KOPT-K1 (cell line): ENCODE data around the gene RAD9A.

Source experiments
- H3K27ac ChIP-seq: fragments of 200-600 bp; sonication (generic); 2 replicates; pipeline ENCODE4 v1.5.1; 2016; ENCODE audit warnings: antibody characterized with exemption, mild to moderate bottlenecking, low read depth, low read length; ENCODE audit not compliant: poor library complexity, severe bottlenecking
- H3K36me3 ChIP-seq: fragments of 200-600 bp; sonication (generic); 2 replicates; pipeline ENCODE4 v1.5.1; 2017; ENCODE audit warnings: antibody characterized with exemption, mild to moderate bottlenecking, low read length, moderate library complexity; ENCODE audit not compliant: insufficient read depth
- H3K9me3 ChIP-seq: fragments of 200-600 bp; sonication (generic); 2 replicates; pipeline ENCODE4 v1.5.1; 2017; ENCODE audit warnings: antibody characterized with exemption, low read length, mild to moderate bottlenecking; ENCODE audit not compliant: insufficient read depth, poor library complexity, severe bottlenecking

Gene RAD9A

DNA sequence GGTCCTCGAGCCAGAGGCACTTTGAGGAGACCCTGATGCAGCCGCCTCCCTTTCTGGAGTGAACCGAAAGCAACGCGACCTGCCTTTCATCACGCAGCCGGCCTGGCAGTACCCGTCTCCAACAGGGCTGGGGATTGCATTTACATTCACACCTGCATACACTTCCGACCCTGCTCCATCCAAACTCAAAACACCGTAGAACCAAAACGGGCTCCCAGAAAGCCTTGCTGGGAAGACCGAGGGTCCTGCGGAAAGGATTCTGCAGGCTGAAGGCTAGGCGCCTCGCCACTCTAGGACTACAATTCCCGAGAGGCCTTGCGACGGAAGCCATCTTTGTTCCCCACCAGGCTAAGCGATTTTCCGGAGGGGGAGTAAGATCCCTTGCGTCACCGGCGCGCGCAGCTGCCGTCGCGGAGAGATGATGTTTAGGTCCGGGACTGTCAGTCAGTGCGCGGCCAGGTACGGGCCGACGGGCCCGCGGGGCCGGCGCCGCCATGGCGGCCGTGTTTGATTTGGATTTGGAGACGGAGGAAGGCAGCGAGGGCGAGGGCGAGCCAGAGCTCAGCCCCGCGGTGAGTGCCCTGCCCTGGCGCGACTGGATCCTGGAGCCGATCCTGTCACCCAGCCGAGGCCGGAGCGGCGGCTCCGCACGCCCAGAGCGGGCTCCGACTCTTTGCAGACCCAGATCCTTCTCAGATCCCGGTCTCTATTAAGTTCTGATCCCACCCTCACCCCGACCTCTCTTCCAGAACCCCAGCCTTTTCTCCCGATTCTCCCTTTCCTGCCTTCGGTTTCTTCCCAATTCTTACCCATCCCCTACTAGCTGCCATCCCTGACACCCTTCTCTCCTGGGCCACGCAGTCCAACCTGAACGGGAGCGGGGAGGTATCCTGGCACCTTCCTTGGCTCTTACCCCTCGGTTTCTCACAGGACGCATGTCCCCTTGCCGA, 36.5 kb downstream of the RAD9A start, which contains the start of gene RPS6KB2:
Gene RPS6KB2, plus strand, starts transcription at position 443 of the 950 bp plus-strand sequence. Its CDS starts 52 bp downstream, at position 495.
- Histone ChIP-seq H3K27ac (peak within 1 kb of the TSS; percentile 83), H3K36me3 (peaks cover 38% of the 10 kb centered on the region), H3K9me3 (no peaks in the 10 kb centered on the region)

- Histone ChIP-seq H3K36me3 (peaks cover 46% of the 10 kb centered on the region), H3K9me3 (no peaks in the 10 kb centered on the region), H3K27ac (peak overlapping the region; percentile 83)
Observed at GRCh38 chr11:67429038-67429668, 37.4 kb downstream of the RAD9A start.

- Histone ChIP-seq H3K36me3 (peaks cover 52% of the 10 kb centered on the region), H3K9me3 (no peaks in the 10 kb centered on the region), H3K27ac (no peak overlapping the region)
Observed at GRCh38 chr11:67429722-67430121, 37.9 kb downstream of the RAD9A start.

DNA sequence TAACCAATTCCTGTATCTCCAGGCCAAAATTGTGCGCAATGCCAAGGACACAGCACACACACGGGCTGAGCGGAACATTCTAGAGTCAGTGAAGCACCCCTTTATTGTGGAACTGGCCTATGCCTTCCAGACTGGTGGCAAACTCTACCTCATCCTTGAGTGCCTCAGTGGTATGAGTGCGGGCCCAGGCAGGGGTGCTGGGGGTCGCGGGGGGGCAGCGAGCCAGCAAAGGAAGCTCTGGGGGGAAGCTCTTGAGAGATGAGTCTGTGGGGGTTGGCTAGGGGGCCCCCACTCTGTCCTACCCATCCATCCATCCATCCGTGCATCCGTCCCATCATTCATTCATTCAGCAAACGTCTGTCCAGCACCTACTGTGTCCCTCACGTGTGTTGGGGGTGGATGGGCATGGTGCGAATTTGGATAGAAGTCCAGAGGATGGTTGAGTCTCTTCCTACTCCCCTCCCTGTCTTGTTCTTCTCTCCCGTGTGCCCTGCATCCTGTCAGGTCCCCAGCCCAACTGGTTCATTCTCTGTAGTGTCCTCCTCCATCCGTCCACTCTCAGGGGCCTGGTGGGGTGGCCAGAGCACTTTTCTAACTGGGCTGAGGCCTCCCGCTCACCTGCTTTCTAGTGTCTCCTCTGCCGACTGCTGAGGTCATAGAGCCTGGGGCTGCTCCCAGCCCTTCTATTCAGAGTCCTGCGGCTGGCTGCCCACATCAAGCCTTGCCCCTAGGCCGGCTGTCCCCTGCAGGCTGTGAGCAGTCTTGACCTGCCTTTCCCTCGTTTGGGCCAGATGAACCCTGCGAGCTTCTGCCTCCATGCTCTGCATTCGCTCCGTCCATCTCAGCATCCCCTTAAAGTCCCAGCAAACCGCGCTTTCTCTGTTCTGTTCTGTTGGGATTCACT, 39.8 kb downstream of the RAD9A start:
- Histone ChIP-seq H3K27ac (no peak overlapping the region), H3K36me3 (peaks cover 69% of the 10 kb centered on the region), H3K9me3 (no peaks in the 10 kb centered on the region)

- peak overlapping the region; percentile 11 for H3K27ac ChIP-seq
- H3K9me3 ChIP-seq = no peaks in the 10 kb centered on the region
- H3K36me3 ChIP-seq = peaks cover 69% of the 10 kb centered on the region
Observed at GRCh38 chr11:67432655-67433349, 41.0 kb downstream of the RAD9A start.

GRCh38 chr11:67433536-67434394, 42.0 kb downstream of the RAD9A start:
- Histone ChIP-seq H3K9me3 (no peaks in the 10 kb centered on the region), H3K36me3 (peaks cover 69% of the 10 kb centered on the region), H3K27ac (peak overlapping the region; percentile 11)

- Histone ChIP-seq H3K36me3 (peaks cover 67% of the 10 kb centered on the region), H3K9me3 (no peaks in the 10 kb centered on the region), H3K27ac (no peak overlapping the region)
Observed at GRCh38 chr11:67434395-67434881, 42.7 kb downstream of the RAD9A start.

DNA sequence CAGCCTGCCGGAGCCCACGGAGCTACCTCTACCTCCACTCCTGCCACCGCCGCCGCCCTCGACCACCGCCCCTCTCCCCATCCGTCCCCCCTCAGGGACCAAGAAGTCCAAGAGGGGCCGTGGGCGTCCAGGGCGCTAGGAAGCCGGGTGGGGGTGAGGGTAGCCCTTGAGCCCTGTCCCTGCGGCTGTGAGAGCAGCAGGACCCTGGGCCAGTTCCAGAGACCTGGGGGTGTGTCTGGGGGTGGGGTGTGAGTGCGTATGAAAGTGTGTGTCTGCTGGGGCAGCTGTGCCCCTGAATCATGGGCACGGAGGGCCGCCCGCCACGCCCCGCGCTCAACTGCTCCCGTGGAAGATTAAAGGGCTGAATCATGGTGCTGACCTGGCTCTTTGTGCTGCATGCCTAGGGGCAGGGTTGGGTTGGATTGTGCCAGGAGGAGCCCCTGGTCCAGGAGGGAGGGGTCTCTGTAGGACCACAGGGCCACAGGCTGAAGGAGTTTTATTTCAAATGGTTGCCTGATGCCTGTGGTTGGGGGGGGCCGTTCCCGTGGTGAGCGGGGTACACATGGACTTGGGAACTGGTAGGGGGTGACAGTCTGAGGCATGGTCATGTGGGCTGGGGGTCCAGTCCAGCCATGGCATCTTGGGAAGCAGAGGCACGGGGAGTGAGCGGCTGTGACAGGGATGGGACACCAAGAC, 43.4 kb downstream of the RAD9A start:
- H3K27ac ChIP-seq = peak overlapping the region; percentile 100
- peaks cover 60% of the 10 kb centered on the region for H3K36me3 ChIP-seq
- no peaks in the 10 kb centered on the region for H3K9me3 ChIP-seq

- Histone ChIP-seq H3K36me3 (peaks cover 54% of the 10 kb centered on the region), H3K27ac (peak overlapping the region; percentile 100), H3K9me3 (no peaks in the 10 kb centered on the region)
Observed at GRCh38 chr11:67435727-67436458, 44.1 kb downstream of the RAD9A start.

GRCh38 chr11:67436459-67437081, 44.8 kb downstream of the RAD9A start:
- Histone ChIP-seq H3K36me3 (peaks cover 49% of the 10 kb centered on the region), H3K27ac (peak overlapping the region; percentile 100), H3K9me3 (no peaks in the 10 kb centered on the region)

DNA sequence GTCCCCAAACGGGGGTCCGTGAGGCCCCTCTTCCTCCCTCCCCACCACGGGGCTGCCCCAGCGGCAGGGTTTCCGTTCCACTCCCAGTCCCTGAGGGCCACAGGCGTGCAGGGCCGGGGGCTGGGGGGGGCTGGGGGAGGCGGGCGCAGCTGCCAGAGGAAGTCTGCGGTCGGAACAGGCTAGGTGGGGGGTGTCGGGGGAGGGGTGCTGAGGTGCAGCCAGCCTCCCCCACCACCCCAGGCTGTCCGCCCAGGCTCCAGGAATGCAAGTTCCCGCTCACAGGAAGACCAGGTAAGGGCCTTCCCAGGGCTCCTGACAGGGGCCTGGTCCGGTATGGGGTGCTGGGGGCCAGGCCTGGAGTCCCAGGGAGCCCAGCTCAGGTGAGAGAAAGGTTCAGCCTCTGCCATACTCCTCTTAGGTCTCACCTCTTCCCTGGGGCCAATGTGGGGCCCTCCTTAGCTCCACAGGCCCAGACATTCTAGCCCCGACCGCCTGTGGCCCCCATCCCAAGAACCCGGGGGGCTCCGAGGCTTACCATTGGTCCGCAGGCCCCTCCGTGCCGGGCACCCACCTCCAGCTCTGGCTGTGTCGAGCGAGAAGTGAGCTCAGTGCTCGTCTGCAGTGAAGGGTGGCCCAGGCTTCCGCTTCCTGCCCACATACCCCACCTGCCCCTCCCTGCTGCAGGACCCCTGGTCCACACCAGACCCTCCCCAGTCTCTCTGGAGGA, 45.5 kb downstream of the RAD9A start, which contains the start of gene PTPRCAP:
Gene PTPRCAP, minus strand, starts transcription at position 601 of the 727 bp plus-strand sequence. Its CDS starts 63 bp downstream, at position 538.
- Histone ChIP-seq H3K36me3 (peaks cover 42% of the 10 kb centered on the region), H3K9me3 (no peaks in the 10 kb centered on the region), H3K27ac (peak within 1 kb of the TSS; percentile 100)
